GM19238 (cell line): Measurements from ENCODE around the gene MALAT1.

Source experiments
- DNase-seq: peaks from one replicate; pipeline ENCODE4 v3.0.0; 2011; ENCODE audit warnings: low spot score; ENCODE audit not compliant: insufficient read length

The MALAT1 gene

GRCh38 chr11:65479184-65480145 is 19.4 kb upstream of the MALAT1 start:
- no peak for DNase-seq

- DNase-seq, result no peak
Measured at GRCh38 chr11:65482306-65482850, 16.5 kb upstream of the MALAT1 start.

GRCh38 chr11:65485920-65486219 is 13.0 kb upstream of the MALAT1 start:
- DNase-seq, result no peak

GRCh38 chr11:65486570-65487466 is 12.0 kb upstream of the MALAT1 start:
- DNase-seq, result no peak

- peak; percentile 70 for DNase-seq
Measured at GRCh38 chr11:65487467-65488272, 11.2 kb upstream of the MALAT1 start.

- no peak for DNase-seq
Measured at GRCh38 chr11:65488273-65489034, 10.4 kb upstream of the MALAT1 start.

GRCh38 chr11:65489035-65489705 is 9.7 kb upstream of the MALAT1 start:
- DNase-seq, result no peak

- no peak for DNase-seq
Measured at GRCh38 chr11:65489706-65490320, 9.0 kb upstream of the MALAT1 start.

- no peak for DNase-seq
Measured at GRCh38 chr11:65491163-65491465, 7.7 kb upstream of the MALAT1 start.

GRCh38 chr11:65491614-65492386 is 7.0 kb upstream of the MALAT1 start:
- no peak for DNase-seq

GRCh38 chr11:65492387-65492636 is 6.5 kb upstream of the MALAT1 start:
- DNase-seq, result no peak

- no peak for DNase-seq
Measured at GRCh38 chr11:65492637-65493366, 6.0 kb upstream of the MALAT1 start.

- DNase-seq, result no peak
Measured at GRCh38 chr11:65493367-65494176, 5.3 kb upstream of the MALAT1 start.

GRCh38 chr11:65496304-65497140 is 2.3 kb upstream of the MALAT1 start:
- DNase-seq, result no peak

GRCh38 chr11:65497141-65498041 is 1.5 kb upstream of the MALAT1 start:
- peak; percentile 58 for DNase-seq
